ENCODE data around the gene LPIN3. TPM values are rescaled to one million over a fixed set of nuclear protein-coding genes. Genes with fewer than 3 reads are reported as not detected.

LPIN3 gene
- total RNA-seq, 1 donor from 2014 or later = 20.1 TPM

GRCh38 chr20:41320441-41320840, 20.2 kb upstream of the LPIN3 start:
- no peak for TF ChIP-seq CTCF (IDR thresholded peaks at IDR 0.05; ENCODE audit: unreplicated experiment)
- H3K36me3 Mint-ChIP-seq (ENCODE audit: low read depth, unreplicated experiment) = peaks cover 5% of the 10 kb centered on the region
- H3K27ac Mint-ChIP-seq (ENCODE audit: unreplicated experiment) = no peak overlapping the region
- DNase-seq (ENCODE audit: low spot score) = no peak
- H3K4me1 Mint-ChIP-seq (ENCODE audit: unreplicated experiment) = peaks cover 23% of the 10 kb centered on the region
- H3K27me3 Mint-ChIP-seq (ENCODE audit: unreplicated experiment) = peaks cover 8% of the 10 kb centered on the region
- no peaks in the 10 kb centered on the region for H3K9me3 Mint-ChIP-seq (ENCODE audit: unreplicated experiment)
- no peak overlapping the region for H3K4me3 Mint-ChIP-seq (ENCODE audit: unreplicated experiment)

GRCh38 chr20:41320976-41321375, 19.6 kb upstream of the LPIN3 start:
- no peak for DNase-seq (ENCODE audit: low spot score)
- no peak overlapping the region for H3K4me3 Mint-ChIP-seq (ENCODE audit: unreplicated experiment)
- no peaks in the 10 kb centered on the region for H3K9me3 Mint-ChIP-seq (ENCODE audit: unreplicated experiment)
- peaks cover 5% of the 10 kb centered on the region for H3K36me3 Mint-ChIP-seq (ENCODE audit: low read depth, unreplicated experiment)
- H3K27me3 Mint-ChIP-seq (ENCODE audit: unreplicated experiment) = peaks cover 8% of the 10 kb centered on the region
- TF ChIP-seq CTCF (IDR thresholded peaks at IDR 0.05; ENCODE audit: unreplicated experiment) = no peak
- no peak overlapping the region for H3K27ac Mint-ChIP-seq (ENCODE audit: unreplicated experiment)
- H3K4me1 Mint-ChIP-seq (ENCODE audit: unreplicated experiment) = peaks cover 21% of the 10 kb centered on the region

GRCh38 chr20:41327178-41327577, 13.4 kb upstream of the LPIN3 start:
- no peak overlapping the region for H3K27ac Mint-ChIP-seq (ENCODE audit: unreplicated experiment)
- peaks cover 12% of the 10 kb centered on the region for H3K4me1 Mint-ChIP-seq (ENCODE audit: unreplicated experiment)
- no peak overlapping the region for H3K4me3 Mint-ChIP-seq (ENCODE audit: unreplicated experiment)
- DNase-seq (ENCODE audit: low spot score) = no peak
- no peaks in the 10 kb centered on the region for H3K9me3 Mint-ChIP-seq (ENCODE audit: unreplicated experiment)
- no peak for TF ChIP-seq CTCF (IDR thresholded peaks at IDR 0.05; ENCODE audit: unreplicated experiment)
- no peaks in the 10 kb centered on the region for H3K36me3 Mint-ChIP-seq (ENCODE audit: low read depth, unreplicated experiment)
- no peaks in the 10 kb centered on the region for H3K27me3 Mint-ChIP-seq (ENCODE audit: unreplicated experiment)

GRCh38 chr20:41329435-41330342, 10.9 kb upstream of the LPIN3 start:
- Mint-ChIP-seq H3K9me3 (ENCODE audit: unreplicated experiment) (no peaks in the 10 kb centered on the region), H3K4me3 (ENCODE audit: unreplicated experiment) (no peak overlapping the region), H3K27me3 (ENCODE audit: unreplicated experiment) (peaks cover 2% of the 10 kb centered on the region), H3K36me3 (ENCODE audit: low read depth, unreplicated experiment) (no peaks in the 10 kb centered on the region), H3K27ac (ENCODE audit: unreplicated experiment) (no peak overlapping the region), H3K4me1 (ENCODE audit: unreplicated experiment) (peaks cover 19% of the 10 kb centered on the region)
- TF ChIP-seq CTCF (IDR thresholded peaks at IDR 0.05; ENCODE audit: unreplicated experiment) = no peak
- no peak for DNase-seq (ENCODE audit: low spot score)

GRCh38 chr20:41330343-41330720, 10.3 kb upstream of the LPIN3 start:
- Mint-ChIP-seq H3K27me3 (ENCODE audit: unreplicated experiment) (peaks cover 2% of the 10 kb centered on the region), H3K36me3 (ENCODE audit: low read depth, unreplicated experiment) (no peaks in the 10 kb centered on the region), H3K9me3 (ENCODE audit: unreplicated experiment) (no peaks in the 10 kb centered on the region), H3K27ac (ENCODE audit: unreplicated experiment) (no peak overlapping the region), H3K4me1 (ENCODE audit: unreplicated experiment) (peaks cover 25% of the 10 kb centered on the region), H3K4me3 (ENCODE audit: unreplicated experiment) (no peak overlapping the region)
- DNase-seq (ENCODE audit: low spot score) = no peak
- no peak for TF ChIP-seq CTCF (IDR thresholded peaks at IDR 0.05; ENCODE audit: unreplicated experiment)

Measured in endothelial cell (in vitro differentiated cells).